ENCODE data around the gene TMEM145.
"Not testable (repeated sequence)": the region's sequence is repeated elsewhere in the genome, so short reads cannot be mapped to it uniquely, and the experiment has no call there.

The TMEM145 gene

DNA sequence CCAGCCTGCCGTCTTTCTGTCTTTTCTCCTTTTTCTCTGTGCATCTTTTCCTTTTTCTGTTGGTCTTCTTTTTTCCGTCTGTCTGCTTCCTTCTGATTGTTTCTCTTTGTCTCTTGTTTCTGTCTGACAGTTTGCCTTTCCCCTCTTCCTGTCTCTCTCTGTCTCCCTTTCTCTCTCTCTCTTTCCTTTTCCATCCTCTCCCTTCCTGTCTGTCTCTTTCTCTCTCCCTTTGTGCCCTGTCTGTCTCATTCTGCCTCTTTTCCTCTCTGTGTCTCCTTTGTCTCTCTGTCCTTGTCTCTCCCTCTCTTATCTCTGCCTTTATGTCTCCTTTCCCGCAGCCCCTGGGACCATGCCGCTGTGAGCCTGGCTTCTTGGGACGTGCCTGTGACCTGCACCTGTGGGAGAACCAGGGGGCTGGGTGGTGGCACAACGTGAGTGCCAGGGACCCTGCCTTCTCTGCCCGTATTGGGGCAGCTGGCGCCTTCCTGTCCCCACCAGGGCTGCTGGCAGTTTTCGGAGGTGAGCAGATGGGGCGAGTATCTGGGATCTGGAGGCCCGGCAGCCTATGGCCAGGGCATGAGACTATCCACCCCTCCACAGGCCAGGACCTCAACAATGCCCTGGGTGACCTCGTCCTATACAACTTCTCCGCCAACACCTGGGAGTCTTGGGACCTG is 21.7 kb downstream of the TMEM145 start:
- no peak for DNase-seq (ENCODE audit: low read depth)

DNA sequence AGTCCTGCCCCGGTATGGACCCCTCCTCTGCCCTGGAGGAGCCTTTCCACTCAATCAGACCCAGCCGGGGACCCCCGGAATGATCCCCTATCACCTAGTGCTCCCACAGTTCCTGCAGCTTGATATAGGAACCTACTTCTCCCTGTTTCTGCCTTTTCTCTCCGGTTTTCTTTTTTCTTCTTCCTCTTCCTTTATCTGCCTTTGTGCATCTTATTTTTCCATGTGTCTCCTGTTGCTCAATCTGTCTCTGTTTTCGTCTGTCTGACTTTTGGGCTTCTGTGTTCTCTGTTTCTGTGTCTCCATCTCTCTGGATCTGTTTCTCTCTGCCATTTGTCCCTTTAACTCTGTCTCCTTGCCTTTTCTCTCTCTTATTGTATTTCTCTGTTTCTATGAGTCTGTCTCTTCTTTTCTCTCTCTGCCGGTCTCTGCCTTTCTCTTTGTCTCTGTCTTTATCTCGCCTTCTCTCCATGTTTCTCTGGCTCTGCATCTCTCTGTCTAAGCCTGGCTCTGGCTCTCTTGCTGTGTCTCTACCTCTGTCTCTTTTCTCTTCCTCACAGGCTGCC is 22.3 kb downstream of the TMEM145 start:
- no peak for DNase-seq (ENCODE audit: low read depth)

GRCh38 chr19:42335971-42336370 is 22.9 kb downstream of the TMEM145 start:
- no peak for DNase-seq (ENCODE audit: low read depth)

GRCh38 chr19:42339126-42339860 is 26.2 kb downstream of the TMEM145 start:
- not testable (repeated sequence) for DNase-seq (ENCODE audit: low read depth)

- DNase-seq (ENCODE audit: low read depth), result not testable (repeated sequence)
Measured at GRCh38 chr19:42339922-42340321, 26.8 kb downstream of the TMEM145 start.

GRCh38 chr19:42343344-42344110 is 30.4 kb downstream of the TMEM145 start:
- DNase-seq (ENCODE audit: low read depth), result no peak

- no peak for DNase-seq (ENCODE audit: low read depth)
Measured at GRCh38 chr19:42344336-42344893, 31.3 kb downstream of the TMEM145 start.

- DNase-seq (ENCODE audit: low read depth), result no peak
Measured at GRCh38 chr19:42345191-42345812, 32.2 kb downstream of the TMEM145 start.

DNA sequence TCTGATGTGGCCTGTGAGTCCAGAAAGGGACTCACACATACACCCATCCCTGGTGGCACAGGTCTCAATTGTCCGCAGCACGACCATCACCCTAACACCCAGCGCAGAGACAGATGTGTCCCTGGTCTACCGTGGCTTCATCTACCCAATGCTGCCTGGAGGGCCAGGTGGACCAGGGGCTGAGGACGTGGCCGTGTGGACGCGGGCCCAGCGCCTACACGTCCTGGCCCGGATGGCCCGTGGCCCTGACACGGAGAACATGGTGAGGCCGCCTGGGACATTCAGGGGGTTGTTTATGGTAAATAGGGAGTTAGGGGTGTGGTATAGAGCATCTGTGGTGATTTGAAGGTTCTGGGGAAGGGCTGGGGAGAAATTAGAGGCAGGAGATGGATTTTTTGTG is 35.1 kb downstream of the TMEM145 start:
- no peak for DNase-seq (ENCODE audit: low read depth)

DNA sequence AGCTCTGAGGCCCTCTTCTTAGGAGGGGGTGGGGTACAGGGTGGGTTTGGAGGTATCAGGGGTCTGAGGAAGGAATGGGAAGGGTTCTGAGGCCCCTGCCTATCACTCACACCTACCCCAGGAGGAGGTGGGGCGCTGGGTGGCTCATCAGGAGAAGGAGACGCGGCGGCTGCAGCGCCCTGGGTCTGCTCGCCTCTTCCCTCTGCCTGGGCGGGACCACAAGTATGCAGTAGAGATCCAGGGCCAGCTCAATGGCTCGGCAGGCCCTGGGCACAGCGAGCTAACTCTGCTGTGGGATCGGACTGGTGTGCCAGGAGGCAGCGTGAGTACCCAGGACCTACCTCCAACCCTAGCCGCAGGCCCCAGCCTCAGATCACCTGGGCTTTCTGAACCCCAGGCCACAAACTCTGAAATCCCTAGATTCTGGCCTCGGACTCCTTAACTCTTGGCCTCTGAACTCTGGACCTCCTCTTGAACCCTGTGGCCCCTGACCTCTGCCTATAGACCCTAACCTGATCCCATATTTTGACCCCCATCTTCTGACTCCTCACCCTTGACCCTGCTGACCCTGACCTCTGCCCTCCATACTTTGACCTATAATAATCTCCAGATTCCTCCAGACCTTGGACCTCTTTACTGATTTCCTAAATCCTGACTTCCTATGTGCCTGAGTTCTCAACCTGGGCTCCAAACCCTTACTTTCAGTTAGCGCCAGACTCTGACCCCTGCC is 36.4 kb downstream of the TMEM145 start:
- no peak for DNase-seq (ENCODE audit: low read depth)

DNA sequence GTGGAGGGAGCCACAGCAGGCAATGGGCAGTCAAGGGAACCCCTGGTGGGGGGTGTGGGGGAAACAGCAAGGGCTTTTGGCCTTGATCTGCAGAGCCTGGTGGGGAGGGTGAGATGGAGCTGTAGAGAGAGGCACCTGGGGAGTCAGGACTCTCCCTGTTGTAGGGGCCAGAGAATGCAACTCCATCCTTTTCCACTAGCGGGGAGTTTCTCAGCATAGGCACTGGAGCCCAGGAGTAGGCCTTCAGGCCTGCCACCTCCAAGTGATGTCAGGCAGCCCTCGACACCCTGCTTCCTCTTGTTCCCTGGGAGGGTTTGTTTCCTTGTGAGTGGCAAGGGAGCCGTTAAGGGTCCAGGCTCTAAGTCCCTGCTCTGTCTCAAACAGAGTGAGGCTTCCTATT is 37.3 kb downstream of the TMEM145 start:
- no peak for DNase-seq (ENCODE audit: low read depth)

- DNase-seq (ENCODE audit: low read depth), result no peak
Measured at GRCh38 chr19:42351079-42351735, 38.1 kb downstream of the TMEM145 start.

- DNase-seq (ENCODE audit: low read depth), result no peak
Measured at GRCh38 chr19:42352301-42353259, 39.5 kb downstream of the TMEM145 start.

- DNase-seq (ENCODE audit: low read depth), result no peak
Measured at GRCh38 chr19:42353341-42354015, 40.4 kb downstream of the TMEM145 start.

- DNase-seq (ENCODE audit: low read depth), result no peak
Measured at GRCh38 chr19:42355896-42356295, 42.8 kb downstream of the TMEM145 start.

DNA sequence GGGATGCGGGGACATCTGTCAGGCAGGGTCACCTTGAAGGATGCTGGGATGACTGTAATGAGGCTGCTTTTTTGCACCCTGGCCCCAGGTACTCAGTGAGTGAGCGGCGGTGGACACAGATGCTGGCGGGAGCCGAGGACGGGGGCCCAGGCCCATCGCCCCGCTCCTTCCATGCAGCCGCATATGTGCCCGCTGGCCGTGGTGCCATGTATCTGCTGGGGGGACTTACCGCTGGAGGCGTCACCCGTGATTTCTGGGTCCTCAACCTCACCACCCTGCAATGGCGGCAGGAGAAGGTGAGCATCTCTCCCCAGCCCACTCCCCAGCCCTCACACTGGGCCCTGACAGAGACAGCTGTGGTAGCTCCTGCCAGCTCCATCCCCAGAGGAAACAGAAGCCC is 43.6 kb downstream of the TMEM145 start:
- DNase-seq (ENCODE audit: low read depth), result no peak

DNA sequence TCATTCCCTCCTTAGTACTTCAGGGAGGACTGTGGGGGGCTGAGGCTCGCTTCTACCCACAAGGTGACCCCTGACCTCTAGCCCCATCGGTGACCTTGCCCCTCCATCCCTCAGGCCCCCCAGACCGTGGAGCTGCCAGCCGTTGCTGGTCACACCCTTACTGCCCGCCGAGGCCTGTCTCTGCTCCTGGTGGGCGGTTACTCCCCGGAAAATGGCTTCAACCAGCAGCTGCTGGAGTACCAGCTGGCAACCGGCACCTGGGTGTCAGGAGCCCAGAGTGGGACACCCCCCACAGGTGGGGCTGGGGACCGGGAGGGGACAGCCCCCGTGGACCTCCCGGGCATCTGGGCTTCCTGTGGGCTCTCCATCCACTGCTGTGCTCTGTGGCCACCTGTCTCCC is 44.2 kb downstream of the TMEM145 start:
- no peak for DNase-seq (ENCODE audit: low read depth)

DNA sequence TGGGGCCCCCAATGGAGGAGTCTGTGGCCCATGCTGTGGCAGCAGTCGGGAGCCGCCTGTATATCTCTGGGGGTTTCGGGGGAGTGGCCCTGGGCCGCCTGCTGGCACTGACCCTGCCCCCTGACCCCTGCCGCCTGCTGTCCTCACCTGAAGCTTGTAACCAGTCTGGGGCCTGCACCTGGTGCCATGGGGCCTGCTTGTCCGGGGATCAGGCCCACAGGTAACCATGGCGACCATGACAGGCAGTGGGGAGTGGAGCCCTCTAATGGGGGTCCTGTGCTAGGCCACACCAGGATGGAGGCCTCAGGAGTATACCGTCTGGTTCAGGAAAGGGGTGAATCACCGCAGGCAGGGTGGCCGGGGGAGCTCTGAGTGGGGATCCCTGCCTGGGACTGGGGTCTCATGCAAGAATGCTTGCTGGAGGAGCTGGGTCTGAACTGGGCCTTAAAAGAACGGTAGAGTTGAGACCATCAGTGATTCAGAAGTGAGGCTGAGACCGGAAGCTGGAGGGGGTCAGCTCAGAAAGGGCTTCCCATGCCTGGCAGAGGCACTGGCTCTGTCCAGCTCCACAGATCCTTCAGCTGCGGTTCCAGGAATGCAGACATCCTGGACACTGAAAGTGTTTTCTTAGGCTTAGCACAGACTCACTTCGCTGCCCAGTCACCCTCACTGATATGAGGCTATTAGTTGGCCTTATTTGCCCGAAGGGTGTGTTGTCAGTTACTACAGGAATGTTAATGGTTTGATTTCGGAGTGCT is 47.9 kb downstream of the TMEM145 start:
- no peak for DNase-seq (ENCODE audit: low read depth)
